GM21390 (cell line): ENCODE results near the gene ZNF273.
A peak's percentile ranks its signal among the peaks of the same experiment; 100 is the strongest.
"Not testable (repeated sequence)": the region's sequence is repeated elsewhere in the genome, so short reads cannot be mapped to it uniquely, and the experiment has no call there.

ENCODE experiments used
- ATAC-seq: cut with Tn5 transposase; IDR thresholded peaks from one replicate; pipeline ENCODE4 v1.9.1; 2021; ENCODE audit not compliant: unreplicated experiment

The ZNF273 gene

GRCh38 chr7:64944667-64945502 is 41.8 kb downstream of the ZNF273 start:
- not testable (repeated sequence) for ATAC-seq

GRCh38 chr7:64945503-64946175 is 42.6 kb downstream of the ZNF273 start:
- no peak for ATAC-seq

GRCh38 chr7:64946772-64947171 is 43.7 kb downstream of the ZNF273 start:
- ATAC-seq = no peak

- no peak for ATAC-seq
Measured at GRCh38 chr7:64947252-64948000, 44.4 kb downstream of the ZNF273 start.

GRCh38 chr7:64948774-64949173 is 45.7 kb downstream of the ZNF273 start:
- not testable (repeated sequence) for ATAC-seq

GRCh38 chr7:64950673-64951072 is 47.6 kb downstream of the ZNF273 start:
- ATAC-seq = not testable (repeated sequence)

GRCh38 chr7:64951250-64951848 is 48.3 kb downstream of the ZNF273 start:
- peak; percentile 72 for ATAC-seq

GRCh38 chr7:64959072-64959747 is 56.1 kb downstream of the ZNF273 start:
- ATAC-seq = no peak

GRCh38 chr7:64965594-64965993 is 62.5 kb downstream of the ZNF273 start:
- ATAC-seq = no peak

- ATAC-seq = no peak
Measured at GRCh38 chr7:64978497-64979203, 75.6 kb downstream of the ZNF273 start.
